ENCODE data around the gene PTPN12.

DNA sequence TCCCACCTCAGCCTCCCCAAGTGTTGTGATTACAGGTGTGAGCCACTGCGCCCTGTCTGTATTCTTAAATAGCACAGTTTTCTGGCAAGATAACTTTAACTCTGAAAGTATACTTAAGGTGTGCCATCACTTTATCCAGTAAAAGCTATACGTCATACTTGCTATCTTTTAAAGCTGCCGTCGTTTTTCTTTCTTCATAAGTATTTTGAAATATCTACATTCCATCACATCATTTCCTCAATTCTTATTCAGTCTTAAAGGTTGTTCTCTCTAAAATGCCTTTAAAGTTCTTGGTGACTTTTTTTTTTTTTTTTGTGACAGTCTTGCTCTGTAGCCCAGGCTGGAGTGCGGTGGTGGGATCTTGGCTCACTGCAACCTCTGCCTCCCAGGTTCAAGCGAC lies 34.7 kb downstream of the PTPN12 start:
- TF ChIP-seq, protein P1, sequence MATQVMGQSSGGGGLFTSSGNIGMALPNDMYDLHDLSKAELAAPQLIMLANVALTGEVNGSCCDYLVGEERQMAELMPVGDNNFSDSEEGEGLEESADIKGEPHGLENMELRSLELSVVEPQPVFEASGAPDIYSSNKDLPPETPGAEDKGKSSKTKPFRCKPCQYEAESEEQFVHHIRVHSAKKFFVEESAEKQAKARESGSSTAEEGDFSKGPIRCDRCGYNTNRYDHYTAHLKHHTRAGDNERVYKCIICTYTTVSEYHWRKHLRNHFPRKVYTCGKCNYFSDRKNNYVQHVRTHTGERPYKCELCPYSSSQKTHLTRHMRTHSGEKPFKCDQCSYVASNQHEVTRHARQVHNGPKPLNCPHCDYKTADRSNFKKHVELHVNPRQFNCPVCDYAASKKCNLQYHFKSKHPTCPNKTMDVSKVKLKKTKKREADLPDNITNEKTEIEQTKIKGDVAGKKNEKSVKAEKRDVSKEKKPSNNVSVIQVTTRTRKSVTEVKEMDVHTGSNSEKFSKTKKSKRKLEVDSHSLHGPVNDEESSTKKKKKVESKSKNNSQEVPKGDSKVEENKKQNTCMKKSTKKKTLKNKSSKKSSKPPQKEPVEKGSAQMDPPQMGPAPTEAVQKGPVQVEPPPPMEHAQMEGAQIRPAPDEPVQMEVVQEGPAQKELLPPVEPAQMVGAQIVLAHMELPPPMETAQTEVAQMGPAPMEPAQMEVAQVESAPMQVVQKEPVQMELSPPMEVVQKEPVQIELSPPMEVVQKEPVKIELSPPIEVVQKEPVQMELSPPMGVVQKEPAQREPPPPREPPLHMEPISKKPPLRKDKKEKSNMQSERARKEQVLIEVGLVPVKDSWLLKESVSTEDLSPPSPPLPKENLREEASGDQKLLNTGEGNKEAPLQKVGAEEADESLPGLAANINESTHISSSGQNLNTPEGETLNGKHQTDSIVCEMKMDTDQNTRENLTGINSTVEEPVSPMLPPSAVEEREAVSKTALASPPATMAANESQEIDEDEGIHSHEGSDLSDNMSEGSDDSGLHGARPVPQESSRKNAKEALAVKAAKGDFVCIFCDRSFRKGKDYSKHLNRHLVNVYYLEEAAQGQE (IDR thresholded peaks at IDR 0.05; ENCODE audit: borderline replicate concordance): no peak
- TF ChIP-seq, protein P2, sequence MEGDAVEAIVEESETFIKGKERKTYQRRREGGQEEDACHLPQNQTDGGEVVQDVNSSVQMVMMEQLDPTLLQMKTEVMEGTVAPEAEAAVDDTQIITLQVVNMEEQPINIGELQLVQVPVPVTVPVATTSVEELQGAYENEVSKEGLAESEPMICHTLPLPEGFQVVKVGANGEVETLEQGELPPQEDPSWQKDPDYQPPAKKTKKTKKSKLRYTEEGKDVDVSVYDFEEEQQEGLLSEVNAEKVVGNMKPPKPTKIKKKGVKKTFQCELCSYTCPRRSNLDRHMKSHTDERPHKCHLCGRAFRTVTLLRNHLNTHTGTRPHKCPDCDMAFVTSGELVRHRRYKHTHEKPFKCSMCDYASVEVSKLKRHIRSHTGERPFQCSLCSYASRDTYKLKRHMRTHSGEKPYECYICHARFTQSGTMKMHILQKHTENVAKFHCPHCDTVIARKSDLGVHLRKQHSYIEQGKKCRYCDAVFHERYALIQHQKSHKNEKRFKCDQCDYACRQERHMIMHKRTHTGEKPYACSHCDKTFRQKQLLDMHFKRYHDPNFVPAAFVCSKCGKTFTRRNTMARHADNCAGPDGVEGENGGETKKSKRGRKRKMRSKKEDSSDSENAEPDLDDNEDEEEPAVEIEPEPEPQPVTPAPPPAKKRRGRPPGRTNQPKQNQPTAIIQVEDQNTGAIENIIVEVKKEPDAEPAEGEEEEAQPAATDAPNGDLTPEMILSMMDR (IDR thresholded peaks at IDR 0.05; ENCODE audit: poor library complexity, severe bottlenecking): no peak
- TF ChIP-seq POLR2AphosphoS5 (IDR thresholded peaks at IDR 0.05): no peak

Data from neural cell (in vitro differentiated cells).